ENCODE measurements around the gene RTN4RL2. TPM values are rescaled to one million over a fixed set of nuclear protein-coding genes. Genes with fewer than 3 reads are reported as not detected.

Gene RTN4RL2
- total RNA-seq, 1 experiment from 2014 or later, result 15.5 TPM

- ChIA-PET CTCF (interaction anchor here (1.2 kb wide), 1 partner anchor 16 kb away, joined by 3 read pairs; no protein-coding TSS in a partner anchor), POLR2A (interaction anchor here (1.1 kb wide), 1 partner anchor 100 kb away, joined by 4 read pairs; no protein-coding TSS in a partner anchor)
- H3K9me3 Mint-ChIP-seq, result no peaks in the 10 kb centered on the region
- TF ChIP-seq IRF1 (CRISPR knock-in tag; IDR thresholded peaks at IDR 0.05) (no peak), ZNF263 (CRISPR knock-in tag; IDR thresholded peaks at IDR 0.05; ENCODE audit: low read depth) (no peak), ESRRA (CRISPR knock-in tag; IDR thresholded peaks at IDR 0.05; ENCODE audit: borderline replicate concordance) (no peak), ZBTB21 (CRISPR knock-in tag; IDR thresholded peaks at IDR 0.05; ENCODE audit: borderline replicate concordance) (no peak), MYBL2 (CRISPR knock-in tag; IDR thresholded peaks at IDR 0.05) (no peak), MAX (CRISPR knock-in tag; IDR thresholded peaks at IDR 0.05) (no peak), JUN (CRISPR knock-in tag; IDR thresholded peaks at IDR 0.05) (no peak), E2F5 (CRISPR knock-in tag; IDR thresholded peaks at IDR 0.05) (no peak), HMGA2 (CRISPR knock-in tag; IDR thresholded peaks at IDR 0.05) (no peak), ZNF219 (CRISPR knock-in tag; IDR thresholded peaks at IDR 0.05; ENCODE audit: borderline replicate concordance) (no peak), AFF4 (CRISPR knock-in tag; IDR thresholded peaks at IDR 0.05; ENCODE audit: borderline replicate concordance) (no peak), ATF1 (CRISPR knock-in tag; IDR thresholded peaks at IDR 0.05) (no peak), TEAD4 (CRISPR knock-in tag; IDR thresholded peaks at IDR 0.05) (no peak), ELF4 (CRISPR knock-in tag; IDR thresholded peaks at IDR 0.05; ENCODE audit: low read depth) (no peak), ZNF232 (CRISPR knock-in tag; IDR thresholded peaks at IDR 0.05) (no peak), FOXP4 (CRISPR knock-in tag; IDR thresholded peaks at IDR 0.05) (no peak), ZNF396 (CRISPR knock-in tag; IDR thresholded peaks at IDR 0.05; ENCODE audit: borderline replicate concordance) (no peak), PRRX2 (CRISPR knock-in tag; IDR thresholded peaks at IDR 0.05) (no peak), MLX (CRISPR knock-in tag; IDR thresholded peaks at IDR 0.05) (no peak), SOX15 (CRISPR knock-in tag; IDR thresholded peaks at IDR 0.05) (no peak)
- peaks cover 15% of the 10 kb centered on the region for H3K36me3 Mint-ChIP-seq
- H3K4me3 Mint-ChIP-seq, result peak overlapping the region; percentile 8; the same call in 1 of the 2 replicates
- DNase-seq (ENCODE audit: low spot score) (no peak), ATAC-seq (no peak)
- no peaks in the 10 kb centered on the region; the same call in 1 of the 2 replicates for H3K27me3 Mint-ChIP-seq (ENCODE audit: low read depth)
- H3K4me1 Mint-ChIP-seq, result peaks cover 46% of the 10 kb centered on the region
- no peak overlapping the region for H3K27ac Mint-ChIP-seq
Observed at GRCh38 chr11:57498540-57498939, 38.2 kb downstream of the RTN4RL2 start.

Measured in WTC11 (cell line).